IgD-negative memory B cell (primary cell): ENCODE data around the gene CFAP57. TPM values are rescaled to one million over a fixed set of nuclear protein-coding genes. Genes with fewer than 3 reads are reported as not detected.
"Not testable (repeated sequence)": the region's sequence is repeated elsewhere in the genome, so short reads cannot be mapped to it uniquely, and the experiment has no call there.

ENCODE experiments used
- H3K27ac Mint-ChIP-seq, 3 donors: one replicate each; pipeline ENCODE4 v1.8.0; 2020 to 2022; ENCODE audit warnings: mild to moderate bottlenecking in 3 of 3, mixed read lengths in 3 of 3, moderate library complexity in 1 of 3
- H3K27me3 Mint-ChIP-seq: one replicate; pipeline ENCODE4 v1.8.0; 2021; ENCODE audit warnings: mixed read lengths
- H3K36me3 Mint-ChIP-seq: one replicate; pipeline ENCODE4 v1.8.0; 2020; ENCODE audit warnings: mild to moderate bottlenecking, mixed read lengths
- H3K4me1 Mint-ChIP-seq, 3 donors: one replicate each; pipeline ENCODE4 v1.8.0; 2020 to 2022; ENCODE audit warnings: mixed read lengths in 3 of 3, mild to moderate bottlenecking in 1 of 3
- H3K4me3 Mint-ChIP-seq, 4 donors: one replicate each; pipeline ENCODE4 v1.8.0; 2020 to 2022; ENCODE audit warnings: mild to moderate bottlenecking in 4 of 4, mixed read lengths in 4 of 4, moderate library complexity in 3 of 4
- H3K9me3 Mint-ChIP-seq, 3 donors: one replicate each; pipeline ENCODE4 v1.8.0; 2020 to 2021; ENCODE audit warnings: mixed read lengths in 3 of 3, mild to moderate bottlenecking in 1 of 3
- polyA plus RNA-seq: library from polyadenylated mRNA; unstranded; fragments of 300-500 nt; fragmentation: Illumina TruSeq; gene quantifications from one replicate; pipeline ENCODE4 v1.2.3, GENCODE V29; 2021

The CFAP57 gene
- polyA plus RNA-seq: 0.14 TPM

DNA sequence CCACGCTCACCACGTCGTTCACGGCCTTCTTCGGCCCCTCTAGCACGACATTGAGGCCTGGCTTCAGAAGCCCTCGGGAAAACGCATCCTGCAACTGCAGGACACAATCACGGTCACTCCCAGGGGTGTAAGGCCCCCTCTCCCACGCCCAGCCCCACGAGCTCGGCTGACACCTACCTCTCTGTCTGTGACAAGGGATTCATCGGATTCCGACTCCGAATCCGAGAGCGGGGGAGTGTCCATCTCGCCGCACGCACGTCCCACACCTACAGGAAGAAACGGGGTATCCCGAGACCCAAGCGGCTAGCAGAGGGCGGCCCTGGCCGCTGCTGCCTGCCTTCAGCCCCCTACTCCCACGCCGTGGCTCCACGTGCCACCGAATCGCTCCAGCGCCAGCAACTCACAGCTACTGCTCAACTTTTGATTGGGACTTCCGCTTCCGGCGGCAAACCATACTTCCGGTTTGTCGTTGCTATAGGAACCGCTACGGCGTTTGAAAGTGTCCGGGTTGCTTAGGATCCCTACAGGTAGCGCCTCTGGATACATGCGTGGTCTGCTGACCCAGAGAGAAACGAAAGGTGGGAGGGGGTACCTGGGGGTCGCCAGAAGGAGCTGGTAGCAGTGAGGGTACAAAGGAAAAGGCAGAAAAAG, at the start of gene CFAP57, which contains the start of gene EBNA1BP2:
TSS of gene CFAP57 (plus strand) at position 455 of the 651 bp plus-strand sequence. CDS start 424 bp downstream, outside the sequence.
TSS of gene EBNA1BP2 (minus strand) at position 415 of the 651 bp plus-strand sequence. CDS start at position 243, 172 bp downstream.
- peaks cover 2% of the 10 kb centered on the region for H3K36me3 Mint-ChIP-seq
- peaks cover 9% of the 10 kb centered on the region for H3K27me3 Mint-ChIP-seq
- H3K4me1 Mint-ChIP-seq: peaks cover 11 to 17% (median 14%) of the 10 kb centered on the region in 3 donors
- no peaks in the 10 kb centered on the region for H3K9me3 Mint-ChIP-seq
- H3K4me3 Mint-ChIP-seq: peak within 1 kb of the TSS; percentile 95 to 100 (median 98)
- H3K27ac Mint-ChIP-seq: peak within 1 kb of the TSS; percentile 69 to 91 (median 81)

GRCh38 chr1:43123031-43123430, 49.1 kb upstream of the CFAP57 start:
- no peak overlapping the region for H3K27ac Mint-ChIP-seq
- H3K27me3 Mint-ChIP-seq: peaks cover 12% of the 10 kb centered on the region
- no peak overlapping the region for H3K4me3 Mint-ChIP-seq

DNA sequence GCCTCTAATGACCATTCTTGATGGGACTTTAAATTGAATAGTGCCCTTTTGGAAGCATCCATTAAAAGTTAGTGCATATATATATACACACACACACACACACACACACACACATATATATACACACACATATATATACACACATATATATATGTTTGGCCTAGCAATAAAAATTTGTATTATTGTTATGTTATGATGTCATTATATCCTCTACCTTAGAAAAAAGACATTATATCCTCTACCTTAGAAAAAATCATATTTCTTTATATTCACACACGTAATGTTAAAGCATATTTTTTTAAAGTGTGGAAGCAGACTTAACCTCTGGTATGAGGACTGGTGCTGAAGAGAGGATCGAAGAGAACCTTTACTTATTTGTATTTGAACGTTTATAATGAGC, 43.3 kb upstream of the CFAP57 start:
- no peak overlapping the region for H3K4me3 Mint-ChIP-seq
- H3K27ac Mint-ChIP-seq: no peak overlapping the region
- H3K36me3 Mint-ChIP-seq: peaks cover 2% of the 10 kb centered on the region
- no peaks in the 10 kb centered on the region for H3K4me1 Mint-ChIP-seq
- peaks cover 0 to 7% (median 0%) of the 10 kb centered on the region in 3 donors for H3K9me3 Mint-ChIP-seq
- H3K27me3 Mint-ChIP-seq: peaks cover 15% of the 10 kb centered on the region

More at GRCh38 chr1:43123031-43123430, 49.1 kb upstream of the CFAP57 start:
- peaks cover 2% of the 10 kb centered on the region for H3K36me3 Mint-ChIP-seq
- H3K9me3 Mint-ChIP-seq: peaks cover 0 to 4% (median 0%) of the 10 kb centered on the region in 3 donors
- H3K4me1 Mint-ChIP-seq: no peaks in the 10 kb centered on the region

DNA sequence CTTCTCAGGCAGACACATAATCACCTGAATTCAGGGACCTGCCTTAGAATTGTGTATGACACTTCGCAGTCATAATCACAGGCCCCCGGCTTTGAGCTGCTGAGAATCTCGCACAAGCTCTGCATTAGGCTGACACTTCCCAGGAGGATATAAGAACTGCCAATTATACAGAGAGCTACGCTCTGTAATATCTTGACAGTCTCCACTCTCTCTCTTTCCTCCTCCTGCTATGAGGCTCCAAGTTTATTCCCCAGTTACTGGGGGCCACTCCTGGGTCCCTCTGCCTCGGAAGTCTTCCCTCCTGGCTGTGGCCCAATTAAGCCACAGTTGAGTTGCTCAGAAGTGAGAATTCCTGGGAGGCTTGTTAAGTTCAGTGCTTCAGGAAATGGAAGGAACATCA, 42.7 kb upstream of the CFAP57 start:
- peaks cover 2% of the 10 kb centered on the region for H3K36me3 Mint-ChIP-seq
- no peak overlapping the region for H3K27ac Mint-ChIP-seq
- no peak overlapping the region for H3K4me3 Mint-ChIP-seq
- no peaks in the 10 kb centered on the region for H3K4me1 Mint-ChIP-seq
- peaks cover 0 to 7% (median 0%) of the 10 kb centered on the region in 3 donors for H3K9me3 Mint-ChIP-seq
- peaks cover 15% of the 10 kb centered on the region for H3K27me3 Mint-ChIP-seq

DNA sequence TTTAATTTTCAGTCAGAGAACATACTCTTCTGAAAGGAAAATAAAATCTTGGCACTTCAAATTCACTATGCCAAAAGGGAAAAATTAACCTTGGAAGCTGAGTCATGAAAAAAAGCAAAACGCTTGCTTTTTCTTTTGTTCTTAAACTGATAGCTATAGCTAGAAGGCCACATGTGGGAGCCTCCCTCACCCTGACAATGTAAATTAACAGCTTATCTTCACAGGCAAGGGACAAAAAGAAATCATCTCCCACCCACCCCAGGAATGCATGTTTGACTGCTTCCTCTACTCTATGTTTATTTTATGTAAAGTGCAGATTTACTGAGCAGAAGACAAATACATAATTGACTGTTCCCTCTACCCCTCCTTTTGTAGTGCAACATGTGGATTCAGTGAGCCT, 38.1 kb upstream of the CFAP57 start:
- no peaks in the 10 kb centered on the region for H3K36me3 Mint-ChIP-seq
- H3K4me1 Mint-ChIP-seq: no peaks in the 10 kb centered on the region
- H3K9me3 Mint-ChIP-seq: peaks cover 0 to 4% (median 0%) of the 10 kb centered on the region in 3 donors
- H3K27me3 Mint-ChIP-seq: peaks cover 17% of the 10 kb centered on the region
- H3K27ac Mint-ChIP-seq: no peak overlapping the region
- no peak overlapping the region for H3K4me3 Mint-ChIP-seq

GRCh38 chr1:43134640-43135039, 37.5 kb upstream of the CFAP57 start:
- Mint-ChIP-seq H3K36me3 (peaks cover 2% of the 10 kb centered on the region), H3K4me3 (no peak overlapping the region), H3K27ac (peak overlapping the region in 1 of 3 donors; percentile 8), H3K4me1 (no peaks in the 10 kb centered on the region), H3K9me3 (peaks cover 0 to 7% (median 2%) of the 10 kb centered on the region in 3 donors), H3K27me3 (peaks cover 17% of the 10 kb centered on the region)

- H3K9me3 Mint-ChIP-seq: peaks cover 2 to 8% (median 4%) of the 10 kb centered on the region in 3 donors
- no peaks in the 10 kb centered on the region for H3K4me1 Mint-ChIP-seq
- H3K36me3 Mint-ChIP-seq: peaks cover 2% of the 10 kb centered on the region
- no peak overlapping the region for H3K4me3 Mint-ChIP-seq
- H3K27me3 Mint-ChIP-seq: peaks cover 9% of the 10 kb centered on the region
- no peak overlapping the region for H3K27ac Mint-ChIP-seq
Observed at GRCh38 chr1:43135857-43136781, 36.0 kb upstream of the CFAP57 start.

DNA sequence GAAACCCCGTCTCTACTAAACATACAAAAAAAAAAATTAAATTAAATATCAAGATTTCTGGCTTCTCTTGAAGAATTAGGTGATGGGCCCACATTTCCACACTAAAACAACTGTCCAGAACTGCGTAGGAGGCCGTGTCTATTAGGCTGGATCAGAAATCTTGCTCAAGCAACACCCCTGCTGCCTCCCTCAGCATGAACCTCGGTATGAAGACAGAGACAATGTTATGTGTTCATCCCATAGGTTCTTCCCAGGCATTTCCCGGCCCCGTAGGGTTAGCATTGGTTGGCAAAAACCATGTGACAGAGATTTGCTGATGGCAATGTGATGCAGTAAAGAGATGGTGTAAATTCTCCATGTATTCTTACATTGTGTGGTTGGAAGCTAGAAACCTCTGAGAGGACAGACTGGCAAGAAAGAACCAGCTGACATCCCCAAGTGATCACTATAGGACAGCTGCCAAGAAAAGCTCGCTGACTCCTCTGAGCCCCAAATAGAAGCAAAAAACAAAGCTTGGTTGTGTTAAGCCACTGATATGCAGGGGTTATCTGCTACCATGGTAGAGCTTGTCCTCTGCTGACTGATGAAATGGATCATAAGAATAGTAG, 34.6 kb upstream of the CFAP57 start:
- Mint-ChIP-seq H3K4me1 (no peaks in the 10 kb centered on the region), H3K27ac (no peak overlapping the region), H3K27me3 (peaks cover 4% of the 10 kb centered on the region), H3K4me3 (no peak overlapping the region), H3K36me3 (peaks cover 2% of the 10 kb centered on the region), H3K9me3 (peaks cover 2 to 8% (median 6%) of the 10 kb centered on the region in 3 donors)

GRCh38 chr1:43139295-43139694, 32.8 kb upstream of the CFAP57 start:
- H3K9me3 Mint-ChIP-seq, H3K4me1 Mint-ChIP-seq, H3K4me3 Mint-ChIP-seq, H3K36me3 Mint-ChIP-seq, H3K27ac Mint-ChIP-seq: not testable (repeated sequence)
- peaks cover 14% of the 10 kb centered on the region for H3K27me3 Mint-ChIP-seq

DNA sequence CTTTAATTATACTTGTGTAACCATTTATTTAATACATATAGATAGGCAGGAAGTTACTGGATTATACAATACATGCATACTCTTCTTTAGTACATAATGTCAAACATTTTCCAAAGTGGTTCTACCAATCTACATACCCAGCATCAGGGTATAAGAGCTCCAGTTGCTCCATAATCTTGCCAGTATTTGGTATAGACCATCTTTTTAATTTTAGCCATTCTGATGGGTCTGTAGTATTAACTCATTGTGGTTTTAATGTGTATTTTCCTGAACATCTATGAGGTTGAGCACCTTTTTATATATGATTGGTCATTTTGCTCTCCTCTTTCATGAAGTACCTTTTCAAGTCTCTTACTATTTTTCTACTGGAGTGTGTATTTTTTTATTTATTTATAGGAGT, 32.1 kb upstream of the CFAP57 start:
- no peaks in the 10 kb centered on the region for H3K4me1 Mint-ChIP-seq
- no peak overlapping the region for H3K27ac Mint-ChIP-seq
- peaks cover 2% of the 10 kb centered on the region for H3K36me3 Mint-ChIP-seq
- H3K4me3 Mint-ChIP-seq: no peak overlapping the region
- H3K9me3 Mint-ChIP-seq: peaks cover 2 to 6% (median 4%) of the 10 kb centered on the region in 3 donors
- H3K27me3 Mint-ChIP-seq: peaks cover 17% of the 10 kb centered on the region

- Mint-ChIP-seq H3K9me3 (peaks cover 2 to 6% (median 4%) of the 10 kb centered on the region in 3 donors), H3K36me3 (peaks cover 2% of the 10 kb centered on the region), H3K27me3 (peaks cover 21% of the 10 kb centered on the region), H3K4me3 (no peak overlapping the region), H3K4me1 (no peaks in the 10 kb centered on the region), H3K27ac (no peak overlapping the region)
Observed at GRCh38 chr1:43140583-43140982, 31.5 kb upstream of the CFAP57 start.

- H3K27ac Mint-ChIP-seq: no peak overlapping the region
- H3K27me3 Mint-ChIP-seq: peaks cover 33% of the 10 kb centered on the region
- no peak overlapping the region for H3K4me3 Mint-ChIP-seq
- peaks cover 2% of the 10 kb centered on the region for H3K36me3 Mint-ChIP-seq
- H3K9me3 Mint-ChIP-seq: peaks cover 2 to 6% (median 4%) of the 10 kb centered on the region in 3 donors
- H3K4me1 Mint-ChIP-seq: no peaks in the 10 kb centered on the region
Observed at GRCh38 chr1:43143441-43143888, 28.7 kb upstream of the CFAP57 start.

- Mint-ChIP-seq H3K9me3 (peaks cover 2 to 6% (median 4%) of the 10 kb centered on the region in 3 donors), H3K27me3 (peaks cover 40% of the 10 kb centered on the region), H3K4me1 (peaks cover 0 to 3% (median 3%) of the 10 kb centered on the region in 3 donors), H3K4me3 (no peak overlapping the region), H3K36me3 (peaks cover 4% of the 10 kb centered on the region), H3K27ac (no peak overlapping the region)
Observed at GRCh38 chr1:43144237-43144636, 27.9 kb upstream of the CFAP57 start.

DNA sequence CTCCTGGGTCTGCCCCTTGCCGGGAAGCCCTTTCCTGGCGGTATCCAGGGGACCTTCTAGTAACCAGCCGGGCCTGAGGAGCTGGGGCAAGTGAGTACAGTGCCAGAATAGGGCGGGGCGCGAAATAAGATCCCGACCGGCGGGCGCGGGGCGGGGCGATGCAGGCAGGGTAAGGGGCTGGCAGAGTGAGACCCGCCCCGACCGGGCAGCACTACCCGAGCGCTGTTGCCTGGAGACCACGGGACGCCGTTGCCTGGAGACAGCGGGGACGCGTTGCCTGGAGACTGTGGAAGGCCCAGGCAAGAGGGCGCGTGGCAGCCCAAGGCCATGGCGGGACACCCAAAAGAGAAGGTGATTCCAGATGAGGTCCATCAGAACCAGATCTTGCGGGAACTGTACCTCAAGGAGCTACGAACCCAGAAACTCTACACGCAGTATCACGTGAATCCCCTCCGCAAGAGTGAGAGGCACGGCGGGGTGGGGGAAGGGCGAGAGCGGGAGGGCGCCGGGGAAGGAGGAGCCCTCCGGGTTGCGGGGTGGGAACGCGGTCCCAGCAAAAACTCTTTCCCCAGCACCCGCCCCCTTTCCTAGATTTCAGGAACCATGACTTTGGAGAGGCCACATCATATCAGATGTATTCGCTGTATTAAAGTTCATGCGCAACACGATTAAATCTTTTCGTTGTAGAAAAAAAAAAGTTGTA, 24.4 kb upstream of the CFAP57 start:
- H3K9me3 Mint-ChIP-seq: no peaks in the 10 kb centered on the region
- H3K4me3 Mint-ChIP-seq: peak overlapping the region in 1 of 4 donors; percentile 13
- H3K27me3 Mint-ChIP-seq: peaks cover 47% of the 10 kb centered on the region
- H3K36me3 Mint-ChIP-seq: peaks cover 2% of the 10 kb centered on the region
- H3K4me1 Mint-ChIP-seq: peaks cover 0 to 3% (median 3%) of the 10 kb centered on the region in 3 donors
- no peak overlapping the region for H3K27ac Mint-ChIP-seq
